ENCODE measurements around the gene TAGLN.
A peak's percentile ranks its signal among the peaks of the same experiment; 100 is the strongest.

The TAGLN gene

GRCh38 chr11:117230999-117231841 lies 32.0 kb downstream of the TAGLN start:
- FAIRE-seq (no peak), DNase-seq (ENCODE audit: insufficient read length, low spot score) (no peak)
- no peak for TF ChIP-seq CTCF (IDR thresholded peaks at IDR 0.05; ENCODE audit: insufficient read depth, missing control alignments)

GRCh38 chr11:117231842-117232091 lies 32.6 kb downstream of the TAGLN start, which contains the start of gene PCSK7:
PCSK7 (minus strand) TSS chr11:117232073; CDS start chr11:117229844, 2,229 bp downstream.
- FAIRE-seq (no peak), DNase-seq (ENCODE audit: insufficient read length, low spot score) (peak; percentile 91)
- TF ChIP-seq CTCF (IDR thresholded peaks at IDR 0.05; ENCODE audit: insufficient read depth, missing control alignments), result no peak

- TF ChIP-seq CTCF (IDR thresholded peaks at IDR 0.05; ENCODE audit: insufficient read depth, missing control alignments), result peak; percentile 53
- FAIRE-seq (no peak), DNase-seq (ENCODE audit: insufficient read length, low spot score) (peak; percentile 87)
These were observed 33.1 kb downstream of the TAGLN start, which contains the start of gene RNF214 for GRCh38 chr11:117232092-117232878. RNF214 (plus strand) TSS chr11:117232671; CDS start chr11:117234273, 1,602 bp downstream.

GRCh38 chr11:117232911-117233409 lies 33.8 kb downstream of the TAGLN start:
- no peak for TF ChIP-seq CTCF (IDR thresholded peaks at IDR 0.05; ENCODE audit: insufficient read depth, missing control alignments)
- DNase-seq (ENCODE audit: insufficient read length, low spot score), result peak; percentile 45
- no peak for FAIRE-seq

- FAIRE-seq, result no peak
- no peak for TF ChIP-seq CTCF (IDR thresholded peaks at IDR 0.05; ENCODE audit: insufficient read depth, missing control alignments)
- no peak for DNase-seq (ENCODE audit: insufficient read length, low spot score)
These were observed 39.1 kb downstream of the TAGLN start for GRCh38 chr11:117238221-117238620.

- DNase-seq (ENCODE audit: insufficient read length, low spot score) (no peak), FAIRE-seq (no peak)
- peak; percentile 7 for TF ChIP-seq CTCF (IDR thresholded peaks at IDR 0.05; ENCODE audit: insufficient read depth, missing control alignments)
These were observed 40.1 kb downstream of the TAGLN start for GRCh38 chr11:117239295-117239694.

All from D721Med (cell line).